Peyer's patch (tissue), 4 donors: ENCODE data around the gene ANKRD35.

Source experiments
- CTCF ChIP-seq, 6 experiments: fragments of 450-650 bp in 4 of 6; fragments of 200-600 bp in 2 of 6; sonication (generic) in 1 of 6; IDR thresholded peaks; one replicate each; pipeline ENCODE4 v1.5.1; 2017 to 2019; ENCODE audit warnings: antibody characterized with exemption in 6 of 6, mild to moderate bottlenecking in 3 of 6, moderate library complexity in 1 of 6
- POLR2A ChIP-seq, 2 donors: fragments of 450-650 bp; IDR thresholded peaks; one replicate each; pipeline ENCODE4 v1.5.1; 2017; ENCODE audit warnings: antibody characterized with exemption in 2 of 2, mild to moderate bottlenecking in 2 of 2, moderate library complexity in 2 of 2

DNA sequence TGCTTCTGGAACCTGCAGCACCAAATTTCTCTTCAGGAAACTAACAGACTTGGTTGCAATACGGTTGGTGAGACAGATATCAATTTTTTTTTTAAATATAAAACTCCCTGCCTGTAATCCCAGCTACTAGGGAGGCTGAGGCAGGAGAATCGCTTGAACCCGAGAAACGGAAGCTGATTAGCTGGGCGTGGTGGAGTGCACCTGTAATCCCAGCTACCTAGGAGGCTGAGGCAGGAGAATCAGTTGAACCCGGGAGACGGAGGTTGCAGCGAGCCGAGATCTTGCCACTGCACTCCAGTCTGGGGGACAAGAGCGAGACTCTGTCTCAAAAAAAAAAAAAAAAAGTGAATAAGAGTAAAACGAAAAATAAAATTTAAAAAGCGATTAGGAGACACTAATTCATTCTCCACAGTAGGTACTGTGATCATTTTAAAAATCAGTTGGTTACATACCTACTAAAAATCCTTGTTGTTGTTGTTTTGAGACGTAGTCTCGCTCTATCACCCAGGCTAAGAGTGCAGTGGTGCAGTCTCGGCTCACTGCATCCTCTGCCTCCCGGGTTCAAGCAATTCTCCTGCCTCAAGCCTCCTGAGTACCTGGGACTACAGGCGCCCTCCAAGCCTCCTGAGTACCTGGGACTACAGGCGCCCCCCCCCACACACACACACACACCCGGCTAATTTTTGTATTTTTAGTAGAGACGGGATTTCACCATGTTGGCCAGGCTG, 42.4 kb upstream of the ANKRD35 start:
- TF ChIP-seq POLR2A (IDR thresholded peaks at IDR 0.05) = no peak
- no peak for TF ChIP-seq CTCF (IDR thresholded peaks at IDR 0.05)
